ENCODE measurements around the gene BAZ1B. TPM values are rescaled to one million over a fixed set of nuclear protein-coding genes. Genes with fewer than 3 reads are reported as not detected.

BAZ1B gene
- total and polyA plus RNA-seq, 2 of the 4 experiments (the other 2 are of a cell fraction), result 20.2 to 45.0 TPM

DNA sequence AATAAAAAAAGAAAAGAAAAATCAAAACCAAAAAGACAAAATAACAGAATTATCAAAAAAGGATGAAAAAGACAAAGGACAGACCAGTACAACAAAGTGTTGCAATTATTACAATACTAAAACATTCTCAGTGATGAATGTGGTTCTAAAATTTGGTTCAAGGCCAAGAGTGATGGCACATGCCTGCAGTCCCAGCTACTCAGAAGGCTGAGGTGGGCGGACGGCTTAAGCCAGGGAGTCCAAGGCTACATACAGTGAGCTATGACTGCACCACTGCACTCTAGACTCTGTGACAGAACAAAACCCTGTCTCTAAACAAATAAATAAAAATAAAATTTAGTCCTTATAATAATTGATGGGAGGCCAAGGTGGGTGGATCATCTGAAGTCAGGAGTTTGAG lies 14.5 kb downstream of the BAZ1B start:
- H3K14ac ChIP-seq (replicated peaks; ENCODE audit: low read depth, low read length), result no peak overlapping the region
- H4K5ac ChIP-seq (ENCODE audit: low read depth, low read length), result no peak overlapping the region
- dilution Hi-C loops (cut with HindIII; ENCODE audit: low sequenced_read_pairs, unreplicated experiment), result no loop called here
- no peaks in the 10 kb centered on the region for H3K4me1 ChIP-seq (ENCODE audit: control insufficient read depth, insufficient read depth, low read length)
- H2BK20ac ChIP-seq (ENCODE audit: low read depth, low read length), result no peak overlapping the region
- H2BK120ac ChIP-seq (ENCODE audit: low read depth, low read length), result no peak overlapping the region
- in situ Hi-C loops (cut with MboI; ENCODE audit: low sequenced_read_pairs), result no loop called here
- H3K9ac ChIP-seq (ENCODE audit: low read depth, low read length), result no peak overlapping the region
- H3K9me3 ChIP-seq (ENCODE audit: control insufficient read depth, insufficient read depth, low read length), result no peaks in the 10 kb centered on the region
- H3K79me1 ChIP-seq (ENCODE audit: low read depth in 1 of 2, low read length in 2 of 2), result peaks cover 31 to 57% of the 10 kb centered on the region in 2 experiments
- H2BK15ac ChIP-seq (ENCODE audit: low read depth, low read length), result no peak overlapping the region
- ATAC-seq (ENCODE audit: low read depth) (no peak), DNase-seq (no peak)
- no peak overlapping the region for H2AK9ac ChIP-seq (replicated peaks; ENCODE audit: low read depth, low read length, poor library complexity)
- BruUV-seq (replicated peaks), result no TSS peak
- H4K91ac ChIP-seq (ENCODE audit: insufficient read depth, low read depth, low read length), result no peak overlapping the region
- CTCF ChIA-PET, result no interaction called here
- no peak overlapping the region for H2AK5ac ChIP-seq (ENCODE audit: low read depth, low read length)
- H2BK5ac ChIP-seq (ENCODE audit: low read depth, low read length, poor library complexity, severe bottlenecking), result no peak overlapping the region
- H3K27ac ChIP-seq (ENCODE audit: insufficient read depth, low read length), result no peak overlapping the region
- no peak for TF ChIP-seq FOS (IDR thresholded peaks at IDR 0.05; ENCODE audit: low read depth, low read length)
- TF ChIP-seq MAZ (IDR thresholded peaks at IDR 0.05; ENCODE audit: borderline replicate concordance, low read depth, low read length), result no peak
- no peak for TF ChIP-seq ELK1 (IDR thresholded peaks at IDR 0.05; ENCODE audit: borderline replicate concordance, low read depth, low read length)
- TF ChIP-seq POLR2A (IDR thresholded peaks at IDR 0.05; ENCODE audit: low read depth, low read length), result no peak
- TF ChIP-seq NFE2L2 (IDR thresholded peaks at IDR 0.05; ENCODE audit: low read depth, low read length), result no peak
- no peak for TF ChIP-seq RCOR1 (IDR thresholded peaks at IDR 0.05; ENCODE audit: insufficient replicate concordance, low read length)
- TF ChIP-seq CHD1 (IDR thresholded peaks at IDR 0.05; ENCODE audit: low read depth, low read length), result no peak
- no peak for TF ChIP-seq MAFK (IDR thresholded peaks at IDR 0.05; ENCODE audit: low read depth, low read length)
- TF ChIP-seq MXI1 (IDR thresholded peaks at IDR 0.05; ENCODE audit: borderline replicate concordance, low read depth, low read length), result no peak
- no peak for TF ChIP-seq RFX5 (IDR thresholded peaks at IDR 0.05; ENCODE audit: low read depth, low read length)
- no peak for TF ChIP-seq RAD21 (IDR thresholded peaks at IDR 0.05; ENCODE audit: low read length)
- TF ChIP-seq, protein P1, sequence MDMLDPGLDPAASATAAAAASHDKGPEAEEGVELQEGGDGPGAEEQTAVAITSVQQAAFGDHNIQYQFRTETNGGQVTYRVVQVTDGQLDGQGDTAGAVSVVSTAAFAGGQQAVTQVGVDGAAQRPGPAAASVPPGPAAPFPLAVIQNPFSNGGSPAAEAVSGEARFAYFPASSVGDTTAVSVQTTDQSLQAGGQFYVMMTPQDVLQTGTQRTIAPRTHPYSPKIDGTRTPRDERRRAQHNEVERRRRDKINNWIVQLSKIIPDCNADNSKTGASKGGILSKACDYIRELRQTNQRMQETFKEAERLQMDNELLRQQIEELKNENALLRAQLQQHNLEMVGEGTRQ (IDR thresholded peaks at IDR 0.05; ENCODE audit: low read depth, low read length), result no peak
- TF ChIP-seq SMC3 (IDR thresholded peaks at IDR 0.05; ENCODE audit: low read depth, low read length), result no peak
- TF ChIP-seq BHLHE40 (IDR thresholded peaks at IDR 0.05; ENCODE audit: low read depth, low read length), result no peak
- TF ChIP-seq CTCF (conservative IDR thresholded peaks at IDR 0.05; ENCODE audit: low read depth, low read length), result no peak
- TF ChIP-seq CEBPB (IDR thresholded peaks at IDR 0.05; ENCODE audit: low read depth, low read length), result no peak
- H3K18ac ChIP-seq (ENCODE audit: low read depth, low read length), result no peak overlapping the region
- H3K23ac ChIP-seq (ENCODE audit: low read depth, low read length), result no peak overlapping the region
- peaks cover 4% of the 10 kb centered on the region; the same call in 1 of the 2 replicates for H3K9me1 ChIP-seq (ENCODE audit: insufficient read depth, low read length)
- no peaks in the 10 kb centered on the region for H3K27me3 ChIP-seq (ENCODE audit: control insufficient read depth, insufficient read depth, low read length)
- H4K20me1 ChIP-seq (ENCODE audit: insufficient read depth, low read length), result peaks cover 27% of the 10 kb centered on the region
- no peak overlapping the region for H2AFZ ChIP-seq (replicated peaks; ENCODE audit: low read length, poor library complexity)
- WGBS, 2 experiments (ENCODE audit: extremely low coverage in 2 of 2, insufficient read length in 1 of 2), result no CpG with 5 or more reads among the region's 2 CpGs
- no peak overlapping the region for H3K56ac ChIP-seq (ENCODE audit: extremely low read depth, insufficient read depth, low read length)
- POLR2A ChIA-PET (ENCODE audit: unreplicated experiment), result no interaction called here
- H3K4ac ChIP-seq (ENCODE audit: low read depth, low read length), result no peak overlapping the region
- H3K4me2 ChIP-seq (ENCODE audit: low read depth, low read length), result no peak overlapping the region
- intact Hi-C loops (cut with micrococcal nuclease), result no loop called here
- no peak overlapping the region for H3K4me3 ChIP-seq (ENCODE audit: insufficient read depth, low read depth, low read length)
- no peak overlapping the region for H4K8ac ChIP-seq (ENCODE audit: low read depth in 2 of 2, low read length in 2 of 2)
- H3K36me3 ChIP-seq (ENCODE audit: control insufficient read depth, insufficient read depth, low read length), result peaks cover 60% of the 10 kb centered on the region
